HCT116 (cell line): ENCODE data around the gene KCNMB4.
A peak's percentile ranks its signal among the peaks of the same experiment; 100 is the strongest.

Source experiments
- EZH2 ChIP-seq: fragments of 200-600 bp; sonication (generic); IDR thresholded peaks from 2 replicates; pipeline ENCODE4 v1.6.1; 2017; ENCODE audit warnings: antibody characterized with exemption, mixed run types
- TF ChIP-seq, protein P1 (sequence below), 3 experiments: fragments of 200-600 bp in 1 of 3; sonication (generic) in 1 of 3; IDR thresholded peaks in 2 of 3; conservative IDR thresholded peaks in 1 of 3; 2 replicates each; pipeline ENCODE4 v1.5.1; 2012 to 2017; ENCODE audit warnings: low read depth in 2 of 3, low read length in 2 of 3, antibody characterized with exemption in 1 of 3, borderline replicate concordance in 1 of 3, control low read depth in 1 of 3, mild to moderate bottlenecking in 1 of 3, mixed read lengths in 1 of 3, mixed run types in 1 of 3, moderate library complexity in 1 of 3; ENCODE audit not compliant: insufficient read depth in 1 of 3

GRCh38 chr12:70449753-70450341, 83.8 kb downstream of the KCNMB4 start:
- TF ChIP-seq, protein P1, sequence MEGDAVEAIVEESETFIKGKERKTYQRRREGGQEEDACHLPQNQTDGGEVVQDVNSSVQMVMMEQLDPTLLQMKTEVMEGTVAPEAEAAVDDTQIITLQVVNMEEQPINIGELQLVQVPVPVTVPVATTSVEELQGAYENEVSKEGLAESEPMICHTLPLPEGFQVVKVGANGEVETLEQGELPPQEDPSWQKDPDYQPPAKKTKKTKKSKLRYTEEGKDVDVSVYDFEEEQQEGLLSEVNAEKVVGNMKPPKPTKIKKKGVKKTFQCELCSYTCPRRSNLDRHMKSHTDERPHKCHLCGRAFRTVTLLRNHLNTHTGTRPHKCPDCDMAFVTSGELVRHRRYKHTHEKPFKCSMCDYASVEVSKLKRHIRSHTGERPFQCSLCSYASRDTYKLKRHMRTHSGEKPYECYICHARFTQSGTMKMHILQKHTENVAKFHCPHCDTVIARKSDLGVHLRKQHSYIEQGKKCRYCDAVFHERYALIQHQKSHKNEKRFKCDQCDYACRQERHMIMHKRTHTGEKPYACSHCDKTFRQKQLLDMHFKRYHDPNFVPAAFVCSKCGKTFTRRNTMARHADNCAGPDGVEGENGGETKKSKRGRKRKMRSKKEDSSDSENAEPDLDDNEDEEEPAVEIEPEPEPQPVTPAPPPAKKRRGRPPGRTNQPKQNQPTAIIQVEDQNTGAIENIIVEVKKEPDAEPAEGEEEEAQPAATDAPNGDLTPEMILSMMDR (IDR thresholded peaks at IDR 0.05 in 2 of 3, conservative IDR thresholded peaks at IDR 0.05 in 1 of 3; ENCODE audit: borderline replicate concordance in 1 of 3, insufficient read depth in 1 of 3, low read depth in 2 of 3, low read length in 2 of 3) = peak in 1 of 3 experiments; percentile 31; a peak in 2 of 6 replicates
- TF ChIP-seq EZH2 = no peak
